NCI-H1417 treated with DMSO at 0.1 percent for 48 hours (cell line): ENCODE results near the gene CYFIP1.

Source experiments
- DNase-seq: peaks from one replicate; lab custom pipeline; 2025; lab: John Stamatoyannopoulos, UW

CYFIP1 gene

GRCh38 chr15:22916606-22917350 is 63.4 kb downstream of the CYFIP1 start:
- no peak for DNase-seq

GRCh38 chr15:22915866-22916515 is 64.2 kb downstream of the CYFIP1 start:
- no peak for DNase-seq

GRCh38 chr15:22913646-22914380 is 66.4 kb downstream of the CYFIP1 start:
- no peak for DNase-seq

- DNase-seq: no peak
Measured at GRCh38 chr15:22912256-22912655, 67.9 kb downstream of the CYFIP1 start.

- no peak for DNase-seq
Measured at GRCh38 chr15:22911306-22911705, 68.9 kb downstream of the CYFIP1 start.

- no peak for DNase-seq
Measured at GRCh38 chr15:22908830-22909229, 71.3 kb downstream of the CYFIP1 start.

GRCh38 chr15:22907161-22907950 is 72.8 kb downstream of the CYFIP1 start:
- no peak for DNase-seq

GRCh38 chr15:22904736-22905135 is 75.4 kb downstream of the CYFIP1 start:
- DNase-seq: no peak

- peak; percentile 59 for DNase-seq
Measured at GRCh38 chr15:22903961-22904534, 76.1 kb downstream of the CYFIP1 start.

- DNase-seq: no peak
Measured at GRCh38 chr15:22903427-22903826, 76.7 kb downstream of the CYFIP1 start.

- no peak for DNase-seq
Measured at GRCh38 chr15:22902981-22903380, 77.2 kb downstream of the CYFIP1 start.

- no peak for DNase-seq
Measured at GRCh38 chr15:22902578-22902977, 77.6 kb downstream of the CYFIP1 start.

GRCh38 chr15:22902046-22902445 is 78.1 kb downstream of the CYFIP1 start:
- no peak for DNase-seq

- DNase-seq: no peak
Measured at GRCh38 chr15:22895465-22896190, 84.5 kb downstream of the CYFIP1 start.

- no peak for DNase-seq
Measured at GRCh38 chr15:22893881-22894280, 86.3 kb downstream of the CYFIP1 start.

GRCh38 chr15:22893081-22893480 is 87.1 kb downstream of the CYFIP1 start:
- DNase-seq: no peak

GRCh38 chr15:22892333-22892732 is 87.8 kb downstream of the CYFIP1 start:
- DNase-seq: no peak

- DNase-seq: no peak
Measured at GRCh38 chr15:22891426-22892210, 88.5 kb downstream of the CYFIP1 start.

- no peak for DNase-seq
Measured at GRCh38 chr15:22890296-22890695, 89.9 kb downstream of the CYFIP1 start.

GRCh38 chr15:22889146-22889818 is 90.9 kb downstream of the CYFIP1 start:
- no peak for DNase-seq
